ENCODE measurements around the gene ZNF254. TPM values are rescaled to one million over a fixed set of nuclear protein-coding genes. Genes with fewer than 3 reads are reported as not detected.
"Not testable (repeated sequence)": the region's sequence is repeated elsewhere in the genome, so short reads cannot be mapped to it uniquely, and the experiment has no call there.

The ZNF254 gene
- total RNA-seq = 21.5 and 28.8 TPM in 2 replicates

GRCh38 chr19:24086974-24087595 lies at the start of gene ZNF254:
Gene ZNF254, plus strand, starts transcription at chr19:24087187. Its CDS starts 121 bp downstream, at chr19:24087308.
- POLR2A ChIA-PET = interaction anchor here (0.6 to 2.8 kb wide), 13 partner anchors 8 to 814 kb away, joined by 3 to 41 read pairs (median 6); partner anchors contain the start of genes ZNF675, ZNF681, ZNF726 and ZNF91

DNA sequence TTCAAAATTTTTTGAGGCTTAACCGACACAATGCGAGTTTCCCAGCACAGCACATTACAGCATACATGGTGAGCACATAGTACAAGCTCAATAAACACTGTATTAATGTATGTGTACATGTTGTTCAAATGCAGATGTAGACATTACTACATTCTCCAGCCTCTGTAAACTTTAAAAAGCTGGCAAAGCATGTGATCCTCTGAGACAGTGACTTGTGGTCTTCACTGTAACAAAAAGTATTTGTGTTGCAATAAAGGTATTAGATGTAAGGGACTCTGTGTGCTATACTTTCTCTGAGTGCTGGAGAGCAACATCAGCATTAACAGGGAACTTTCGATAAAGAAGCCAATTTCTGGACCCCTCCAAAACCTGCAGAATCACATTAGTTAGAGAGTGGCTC lies 46.4 kb upstream of the ZNF254 start:
- CTCF ChIA-PET = no interaction called here
- Mint-ChIP-seq H3K4me1 (peaks cover 26% of the 10 kb centered on the region), H3K27ac (no peak overlapping the region), H3K4me3 (no peak overlapping the region), H3K36me3 (ENCODE audit: low read depth) (peaks cover 46% of the 10 kb centered on the region), H3K9me3 (no peaks in the 10 kb centered on the region), H3K27me3 (no peaks in the 10 kb centered on the region)
- ATAC-seq (ENCODE audit: low read depth) (no peak), DNase-seq (no peak)
- intact Hi-C loops (cut with micrococcal nuclease) = no loop called here
- no peak for TF ChIP-seq CTCF (IDR thresholded peaks at IDR 0.05)
- POLR2A ChIA-PET = interaction anchor here (0.5 kb wide), 1 partner anchor 48 kb away, joined by 3 read pairs; no protein-coding TSS in a partner anchor

More at GRCh38 chr19:24086974-24087595, at the start of gene ZNF254:
- intact Hi-C loops (cut with micrococcal nuclease) = loop anchor here (1.0 to 5.0 kb wide), 7 partner anchors 54 to 835 kb away; partner anchors contain the start of genes ZNF675, ZNF724, ZNF726 and ZNF91
- no peaks in the 10 kb centered on the region for H3K9me3 Mint-ChIP-seq
- peak within 1 kb of the TSS; percentile 98 for H3K4me3 Mint-ChIP-seq
- no peaks in the 10 kb centered on the region for H3K27me3 Mint-ChIP-seq
- H3K27ac Mint-ChIP-seq = peak within 1 kb of the TSS; percentile 97
- peaks cover 10% of the 10 kb centered on the region for H3K4me1 Mint-ChIP-seq
- ATAC-seq (ENCODE audit: low read depth) (peak; percentile 99), DNase-seq (peak; percentile 67)
- TF ChIP-seq CTCF (IDR thresholded peaks at IDR 0.05) = no peak
- CTCF ChIA-PET = no interaction called here
- peaks cover 18% of the 10 kb centered on the region for H3K36me3 Mint-ChIP-seq (ENCODE audit: low read depth)

GRCh38 chr19:24041326-24041725 lies 45.7 kb upstream of the ZNF254 start:
- CTCF ChIA-PET; H3K27ac Mint-ChIP-seq; POLR2A ChIA-PET; ATAC-seq (ENCODE audit: low read depth); H3K27me3 Mint-ChIP-seq; DNase-seq; H3K4me3 Mint-ChIP-seq; H3K9me3 Mint-ChIP-seq; intact Hi-C loops (cut with micrococcal nuclease): not testable (repeated sequence)
- H3K4me1 Mint-ChIP-seq = peaks cover 19% of the 10 kb centered on the region
- peaks cover 46% of the 10 kb centered on the region for H3K36me3 Mint-ChIP-seq (ENCODE audit: low read depth)

DNA sequence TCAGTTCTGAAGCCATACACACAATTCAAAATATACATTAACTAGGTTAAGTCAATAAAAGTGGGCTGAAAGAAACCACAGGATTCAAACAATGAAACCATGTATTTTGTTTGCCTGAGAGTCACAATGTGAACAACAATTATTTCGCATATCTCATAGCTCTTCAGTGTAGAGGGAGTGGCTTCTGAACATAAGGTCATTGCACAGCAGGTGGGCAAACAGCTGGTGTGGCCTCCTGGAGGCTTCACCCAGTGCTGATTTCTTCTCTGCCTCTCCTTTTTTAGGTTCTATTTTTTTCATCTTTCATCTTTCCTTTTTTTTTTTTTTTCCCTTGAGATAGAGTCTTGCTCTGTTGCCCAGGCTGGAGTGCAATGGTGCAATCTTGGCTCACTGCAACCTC lies 40.4 kb upstream of the ZNF254 start:
- Mint-ChIP-seq H3K27me3 (no peaks in the 10 kb centered on the region), H3K9me3 (no peaks in the 10 kb centered on the region), H3K4me3 (no peak overlapping the region), H3K4me1 (no peaks in the 10 kb centered on the region), H3K36me3 (ENCODE audit: low read depth) (peaks cover 72% of the 10 kb centered on the region), H3K27ac (no peak overlapping the region)
- intact Hi-C loops (cut with micrococcal nuclease) = no loop called here
- TF ChIP-seq CTCF (IDR thresholded peaks at IDR 0.05) = no peak
- ChIA-PET CTCF (no interaction called here), POLR2A (no interaction called here)
- ATAC-seq (ENCODE audit: low read depth) = no peak
- DNase-seq = no peak

- ATAC-seq (ENCODE audit: low read depth) = no peak
- ChIA-PET CTCF (no interaction called here), POLR2A (no interaction called here)
- Mint-ChIP-seq H3K4me3 (no peak overlapping the region), H3K27me3 (no peaks in the 10 kb centered on the region), H3K36me3 (ENCODE audit: low read depth) (peaks cover 75% of the 10 kb centered on the region), H3K9me3 (no peaks in the 10 kb centered on the region), H3K27ac (no peak overlapping the region), H3K4me1 (no peaks in the 10 kb centered on the region)
- TF ChIP-seq CTCF (IDR thresholded peaks at IDR 0.05) = no peak
- intact Hi-C loops (cut with micrococcal nuclease) = no loop called here
- no peak for DNase-seq
These were observed 38.7 kb upstream of the ZNF254 start for GRCh38 chr19:24048261-24048660.
